ENCODE results near the gene ISCU.
"Not testable (repeated sequence)": the region's sequence is repeated elsewhere in the genome, so short reads cannot be mapped to it uniquely, and the experiment has no call there.

Gene ISCU

GRCh38 chr12:108582978-108583770 lies 20.8 kb downstream of the ISCU start:
- H3K27ac ChIP-seq (ENCODE audit: low read depth, low read length), result no peak overlapping the region
- no peaks in the 10 kb centered on the region for H3K36me3 ChIP-seq (ENCODE audit: control insufficient read depth, insufficient read depth, low read length)
- H3K9ac ChIP-seq (ENCODE audit: low read length), result no peak overlapping the region
- H3K9me3 ChIP-seq (ENCODE audit: control insufficient read depth, insufficient read depth, low read depth, low read length), result peaks cover 5% of the 10 kb centered on the region; the same call in 1 of the 2 replicates
- no peak overlapping the region for H3K4me3 ChIP-seq (ENCODE audit: low read depth, low read length)
- H3K27me3 ChIP-seq (ENCODE audit: control insufficient read depth, insufficient read depth, low read length), result no peaks in the 10 kb centered on the region
- H3K4me1 ChIP-seq (ENCODE audit: control insufficient read depth, insufficient read depth, low read length), result no peaks in the 10 kb centered on the region

- no peaks in the 10 kb centered on the region for H3K9me3 ChIP-seq (ENCODE audit: control insufficient read depth, insufficient read depth, low read depth, low read length)
- peaks cover 5% of the 10 kb centered on the region; the same call in 1 of the 2 replicates for H3K4me1 ChIP-seq (ENCODE audit: control insufficient read depth, insufficient read depth, low read length)
Measured at GRCh38 chr12:108583991-108584390, 21.6 kb downstream of the ISCU start.

GRCh38 chr12:108584456-108585065 lies 22.2 kb downstream of the ISCU start:
- no peaks in the 10 kb centered on the region for H3K27me3 ChIP-seq (ENCODE audit: control insufficient read depth, insufficient read depth, low read length)
- no peak overlapping the region for H3K27ac ChIP-seq (ENCODE audit: low read depth, low read length)
- H3K36me3 ChIP-seq (ENCODE audit: control insufficient read depth, insufficient read depth, low read length), result no peaks in the 10 kb centered on the region
- peaks cover 10% of the 10 kb centered on the region for H3K4me1 ChIP-seq (ENCODE audit: control insufficient read depth, insufficient read depth, low read length)
- no peak overlapping the region for H3K9ac ChIP-seq (ENCODE audit: low read length)
- no peaks in the 10 kb centered on the region for H3K9me3 ChIP-seq (ENCODE audit: control insufficient read depth, insufficient read depth, low read depth, low read length)
- no peak overlapping the region for H3K4me3 ChIP-seq (ENCODE audit: low read depth, low read length)

More at GRCh38 chr12:108583991-108584390, 21.6 kb downstream of the ISCU start:
- no peak overlapping the region for H3K9ac ChIP-seq (ENCODE audit: low read length)
- H3K27ac ChIP-seq (ENCODE audit: low read depth, low read length), result no peak overlapping the region
- no peak overlapping the region for H3K4me3 ChIP-seq (ENCODE audit: low read depth, low read length)
- no peaks in the 10 kb centered on the region for H3K36me3 ChIP-seq (ENCODE audit: control insufficient read depth, insufficient read depth, low read length)
- H3K27me3 ChIP-seq (ENCODE audit: control insufficient read depth, insufficient read depth, low read length), result no peaks in the 10 kb centered on the region

- Histone ChIP-seq H3K4me1 (ENCODE audit: control insufficient read depth, insufficient read depth, low read length) (peaks cover 10% of the 10 kb centered on the region), H3K27me3 (ENCODE audit: control insufficient read depth, insufficient read depth, low read length) (no peaks in the 10 kb centered on the region), H3K9me3 (ENCODE audit: control insufficient read depth, insufficient read depth, low read depth, low read length) (no peaks in the 10 kb centered on the region), H3K9ac (ENCODE audit: low read length) (no peak overlapping the region), H3K4me3 (ENCODE audit: low read depth, low read length) (no peak overlapping the region), H3K27ac (ENCODE audit: low read depth, low read length) (no peak overlapping the region), H3K36me3 (ENCODE audit: control insufficient read depth, insufficient read depth, low read length) (no peaks in the 10 kb centered on the region)
Measured at GRCh38 chr12:108585864-108586263, 23.5 kb downstream of the ISCU start.

GRCh38 chr12:108586306-108586705 lies 23.9 kb downstream of the ISCU start:
- H3K27ac ChIP-seq (ENCODE audit: low read depth, low read length), result no peak overlapping the region
- peaks cover 10% of the 10 kb centered on the region for H3K4me1 ChIP-seq (ENCODE audit: control insufficient read depth, insufficient read depth, low read length)
- H3K9ac ChIP-seq (ENCODE audit: low read length), result no peak overlapping the region
- H3K9me3 ChIP-seq (ENCODE audit: control insufficient read depth, insufficient read depth, low read depth, low read length), result no peaks in the 10 kb centered on the region
- H3K36me3 ChIP-seq (ENCODE audit: control insufficient read depth, insufficient read depth, low read length), result no peaks in the 10 kb centered on the region
- H3K4me3 ChIP-seq (ENCODE audit: low read depth, low read length), result no peak overlapping the region
- H3K27me3 ChIP-seq (ENCODE audit: control insufficient read depth, insufficient read depth, low read length), result no peaks in the 10 kb centered on the region

- no peaks in the 10 kb centered on the region for H3K36me3 ChIP-seq (ENCODE audit: control insufficient read depth, insufficient read depth, low read length)
- no peaks in the 10 kb centered on the region for H3K27me3 ChIP-seq (ENCODE audit: control insufficient read depth, insufficient read depth, low read length)
- peaks cover 10% of the 10 kb centered on the region for H3K4me1 ChIP-seq (ENCODE audit: control insufficient read depth, insufficient read depth, low read length)
- no peaks in the 10 kb centered on the region for H3K9me3 ChIP-seq (ENCODE audit: control insufficient read depth, insufficient read depth, low read depth, low read length)
- no peak overlapping the region for H3K4me3 ChIP-seq (ENCODE audit: low read depth, low read length)
- H3K27ac ChIP-seq (ENCODE audit: low read depth, low read length), result no peak overlapping the region
- H3K9ac ChIP-seq (ENCODE audit: low read length), result no peak overlapping the region
Measured at GRCh38 chr12:108587826-108588225, 25.4 kb downstream of the ISCU start.

GRCh38 chr12:108589028-108589839 lies 26.8 kb downstream of the ISCU start:
- no peak overlapping the region for H3K9ac ChIP-seq (ENCODE audit: low read length)
- no peaks in the 10 kb centered on the region for H3K36me3 ChIP-seq (ENCODE audit: control insufficient read depth, insufficient read depth, low read length)
- H3K9me3 ChIP-seq (ENCODE audit: control insufficient read depth, insufficient read depth, low read depth, low read length), result no peaks in the 10 kb centered on the region
- H3K27ac ChIP-seq (ENCODE audit: low read depth, low read length), result no peak overlapping the region
- no peak overlapping the region for H3K4me3 ChIP-seq (ENCODE audit: low read depth, low read length)
- H3K27me3 ChIP-seq (ENCODE audit: control insufficient read depth, insufficient read depth, low read length), result no peaks in the 10 kb centered on the region
- peaks cover 16% of the 10 kb centered on the region for H3K4me1 ChIP-seq (ENCODE audit: control insufficient read depth, insufficient read depth, low read length)

- Histone ChIP-seq H3K4me3 (ENCODE audit: low read depth, low read length) (no peak overlapping the region), H3K9me3 (ENCODE audit: control insufficient read depth, insufficient read depth, low read depth, low read length) (no peaks in the 10 kb centered on the region), H3K36me3 (ENCODE audit: control insufficient read depth, insufficient read depth, low read length) (no peaks in the 10 kb centered on the region), H3K27ac (ENCODE audit: low read depth, low read length) (no peak overlapping the region), H3K27me3 (ENCODE audit: control insufficient read depth, insufficient read depth, low read length) (no peaks in the 10 kb centered on the region), H3K4me1 (ENCODE audit: control insufficient read depth, insufficient read depth, low read length) (peaks cover 16% of the 10 kb centered on the region), H3K9ac (ENCODE audit: low read length) (no peak overlapping the region)
Measured at GRCh38 chr12:108589840-108590229, 27.4 kb downstream of the ISCU start.

- H3K9me3 ChIP-seq (ENCODE audit: control insufficient read depth, insufficient read depth, low read depth, low read length); H3K27ac ChIP-seq (ENCODE audit: low read depth, low read length); H3K9ac ChIP-seq (ENCODE audit: low read length); H3K27me3 ChIP-seq (ENCODE audit: control insufficient read depth, insufficient read depth, low read length); H3K4me3 ChIP-seq (ENCODE audit: low read depth, low read length); H3K36me3 ChIP-seq (ENCODE audit: control insufficient read depth, insufficient read depth, low read length): not testable (repeated sequence)
- peaks cover 16% of the 10 kb centered on the region for H3K4me1 ChIP-seq (ENCODE audit: control insufficient read depth, insufficient read depth, low read length)
Measured at GRCh38 chr12:108590463-108590862, 28.1 kb downstream of the ISCU start.

- Histone ChIP-seq H3K4me1 (ENCODE audit: control insufficient read depth, insufficient read depth, low read length) (peaks cover 16% of the 10 kb centered on the region), H3K9me3 (ENCODE audit: control insufficient read depth, insufficient read depth, low read depth, low read length) (no peaks in the 10 kb centered on the region), H3K36me3 (ENCODE audit: control insufficient read depth, insufficient read depth, low read length) (no peaks in the 10 kb centered on the region), H3K9ac (ENCODE audit: low read length) (no peak overlapping the region), H3K27ac (ENCODE audit: low read depth, low read length) (no peak overlapping the region), H3K27me3 (ENCODE audit: control insufficient read depth, insufficient read depth, low read length) (no peaks in the 10 kb centered on the region), H3K4me3 (ENCODE audit: low read depth, low read length) (no peak overlapping the region)
Measured at GRCh38 chr12:108591267-108591980, 29.0 kb downstream of the ISCU start.
